Measurements from ENCODE around the gene IBA57.
A peak's percentile ranks its signal among the peaks of the same experiment; 100 is the strongest.

IBA57 gene

DNA sequence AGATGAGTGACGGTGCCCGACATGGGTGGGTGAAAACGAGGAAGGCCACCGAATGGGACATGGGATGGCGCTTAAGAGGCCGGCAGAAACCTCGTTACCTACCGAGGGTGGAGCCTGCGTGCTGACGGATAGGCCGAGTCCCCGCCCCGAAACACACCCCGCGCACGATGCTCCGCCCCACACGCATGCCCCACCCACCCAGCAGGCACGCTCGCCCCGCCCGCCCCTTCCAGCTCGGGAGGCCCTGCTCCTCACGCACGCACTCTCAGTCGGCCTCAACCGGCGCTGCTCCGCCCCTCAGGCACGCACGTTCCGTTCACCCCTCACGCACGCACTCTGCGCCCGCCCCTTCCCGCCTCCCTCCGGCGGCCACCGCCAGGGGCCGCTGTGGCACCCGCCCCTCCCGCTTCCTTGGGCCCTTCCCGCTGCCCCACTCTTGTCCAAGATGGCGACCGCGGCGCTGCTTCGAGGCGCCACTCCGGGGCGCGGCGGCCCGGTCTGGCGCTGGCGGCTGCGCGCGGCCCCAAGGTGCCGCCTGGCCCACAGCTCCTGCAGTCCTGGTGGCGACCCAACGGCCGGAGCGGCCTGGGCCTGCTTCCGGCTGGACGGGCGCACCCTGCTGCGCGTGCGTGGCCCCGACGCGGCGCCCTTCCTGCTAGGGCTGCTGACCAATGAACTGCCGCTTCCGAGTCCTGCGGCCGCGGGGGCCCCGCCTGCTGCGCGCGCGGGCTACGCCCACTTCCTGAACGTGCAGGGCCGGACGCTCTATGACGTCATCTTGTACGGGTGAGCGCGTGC lies at the start of gene IBA57:
Gene IBA57, plus strand, starts transcription at position 433 of the 798 bp plus-strand sequence. Its CDS starts 13 bp downstream, at position 446.
- peak; percentile 100 for DNase-seq (ENCODE audit: low read depth)

GRCh38 chr1:228117335-228117734 lies 48.3 kb upstream of the IBA57 start:
- DNase-seq (ENCODE audit: low read depth) = no peak

- no peak for DNase-seq (ENCODE audit: low read depth)
Measured at GRCh38 chr1:228118040-228118439, 47.6 kb upstream of the IBA57 start.

DNA sequence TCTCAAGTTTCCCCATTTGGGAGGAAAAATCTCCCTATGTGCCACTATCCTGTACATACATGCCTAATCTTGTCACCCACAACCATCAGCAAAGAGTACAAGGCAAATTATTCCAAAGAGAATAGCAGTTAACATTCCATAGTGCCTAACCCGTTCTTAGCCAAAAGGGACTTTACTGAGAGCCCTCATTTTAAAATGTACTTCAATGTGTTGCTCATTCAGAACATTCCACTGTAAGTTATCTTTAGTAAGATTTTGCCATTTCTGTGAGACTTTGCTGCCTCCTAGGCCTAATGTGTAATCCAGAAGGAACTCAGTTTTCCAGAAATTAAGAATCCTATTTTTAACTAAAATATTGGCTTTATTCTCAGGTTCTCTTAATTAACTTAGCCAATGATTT lies 45.3 kb upstream of the IBA57 start:
- DNase-seq (ENCODE audit: low read depth) = no peak

DNA sequence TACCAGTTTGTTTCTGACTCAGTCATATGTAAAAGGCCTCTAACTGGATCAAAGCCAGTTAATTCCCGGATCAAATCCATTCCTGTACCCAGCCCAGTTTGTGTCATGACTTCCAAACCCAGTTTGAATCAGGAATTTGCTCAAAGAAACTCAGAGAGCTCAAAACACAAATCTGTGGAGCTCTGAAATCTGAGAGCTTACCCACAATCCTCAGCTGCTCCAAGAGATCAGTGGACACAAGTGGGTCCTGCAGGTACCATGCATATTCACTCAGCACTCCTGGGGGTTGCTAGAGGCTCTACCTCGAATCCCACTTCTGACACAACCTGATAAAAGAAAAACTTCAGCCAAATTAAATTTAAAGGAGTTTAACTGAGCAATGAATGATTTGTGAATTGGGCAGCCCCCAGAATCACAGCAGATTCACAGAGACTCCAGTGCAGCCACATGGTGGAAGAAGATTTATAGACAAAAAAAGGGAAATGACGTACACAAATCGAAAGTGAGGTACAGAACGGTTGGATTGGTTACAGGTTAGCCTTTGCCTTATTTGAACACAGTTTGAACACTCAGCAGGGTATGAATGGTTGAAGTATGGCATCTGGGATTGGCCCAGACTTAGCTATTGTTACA lies 44.6 kb upstream of the IBA57 start:
- DNase-seq (ENCODE audit: low read depth) = no peak

DNA sequence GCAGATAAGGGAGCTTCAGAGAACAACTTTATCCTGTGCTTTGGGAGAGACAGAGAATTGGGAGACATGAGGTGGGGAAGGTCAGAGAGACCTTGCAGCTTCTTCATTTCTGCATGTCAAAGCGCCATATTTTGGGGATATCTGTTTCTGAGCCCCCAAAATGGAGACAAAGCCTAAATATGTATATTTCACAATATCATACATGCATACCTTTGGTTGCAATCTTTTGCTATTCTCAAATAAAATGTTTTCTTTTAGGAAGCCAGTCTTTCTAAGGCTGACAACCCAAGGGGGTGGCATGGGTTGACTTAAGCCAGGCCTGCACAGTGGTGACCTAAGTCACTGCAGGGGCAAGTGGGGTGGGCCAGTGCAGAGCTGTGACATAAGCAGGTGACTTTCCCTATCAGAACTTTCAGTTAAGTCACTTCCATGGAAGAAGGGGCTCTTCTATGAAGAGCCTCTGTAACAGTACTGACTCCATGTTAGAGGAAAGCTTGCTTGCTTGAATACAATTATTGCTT lies 42.6 kb upstream of the IBA57 start:
- no peak for DNase-seq (ENCODE audit: low read depth)

DNA sequence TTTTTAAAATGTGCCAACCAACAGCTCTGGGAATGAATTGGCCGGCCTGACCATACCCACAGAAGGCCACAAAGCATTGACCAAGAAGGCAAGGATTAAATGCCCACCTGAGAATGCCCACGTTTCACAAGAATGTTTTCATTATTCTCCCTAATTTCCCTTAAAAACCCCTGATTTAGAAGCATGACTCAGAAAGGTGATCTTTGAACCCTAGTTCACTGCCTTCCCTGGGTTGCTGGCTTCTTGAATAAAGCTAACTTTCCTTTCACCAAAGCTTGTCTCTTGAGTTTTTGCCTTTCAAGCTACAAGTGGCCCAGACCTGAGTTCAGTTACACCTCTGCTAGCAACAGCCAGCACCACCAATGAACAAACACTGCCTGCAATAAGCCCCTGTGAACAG lies 42.1 kb upstream of the IBA57 start:
- no peak for DNase-seq (ENCODE audit: low read depth)

GRCh38 chr1:228125185-228125584 lies 40.4 kb upstream of the IBA57 start:
- DNase-seq (ENCODE audit: low read depth) = no peak

DNA sequence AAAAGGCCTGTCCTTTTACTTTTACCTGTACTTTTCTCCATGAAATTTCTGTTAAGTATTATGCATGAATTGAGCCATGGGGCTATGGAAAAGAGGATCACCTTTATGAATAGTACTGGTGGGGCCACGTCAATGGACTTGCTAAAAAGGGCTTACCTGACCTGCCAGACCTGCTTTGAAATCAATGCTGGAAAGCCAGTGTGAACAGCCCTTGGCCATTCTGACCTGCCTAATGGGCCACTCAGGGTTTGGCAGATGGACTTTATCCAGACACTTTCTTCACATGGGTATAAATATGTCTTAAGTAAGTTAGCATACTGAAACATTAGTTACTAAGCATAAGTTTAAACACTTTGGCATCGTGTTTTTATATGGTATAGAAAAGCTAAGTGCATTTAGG lies 33.8 kb upstream of the IBA57 start:
- DNase-seq (ENCODE audit: low read depth) = no peak

- no peak for DNase-seq (ENCODE audit: low read depth)
Measured at GRCh38 chr1:228134591-228134990, 31.0 kb upstream of the IBA57 start.

- DNase-seq (ENCODE audit: low read depth) = no peak
Measured at GRCh38 chr1:228136901-228137300, 28.7 kb upstream of the IBA57 start.

GRCh38 chr1:228139406-228139930 lies 26.1 kb upstream of the IBA57 start:
- no peak for DNase-seq (ENCODE audit: low read depth)

GRCh38 chr1:228139931-228140723 lies 25.5 kb upstream of the IBA57 start, which contains the start of gene GUK1:
GUK1 (plus strand) TSS chr1:228140279; CDS start chr1:228140303, 24 bp downstream.
- DNase-seq (ENCODE audit: low read depth) = peak; percentile 100

DNA sequence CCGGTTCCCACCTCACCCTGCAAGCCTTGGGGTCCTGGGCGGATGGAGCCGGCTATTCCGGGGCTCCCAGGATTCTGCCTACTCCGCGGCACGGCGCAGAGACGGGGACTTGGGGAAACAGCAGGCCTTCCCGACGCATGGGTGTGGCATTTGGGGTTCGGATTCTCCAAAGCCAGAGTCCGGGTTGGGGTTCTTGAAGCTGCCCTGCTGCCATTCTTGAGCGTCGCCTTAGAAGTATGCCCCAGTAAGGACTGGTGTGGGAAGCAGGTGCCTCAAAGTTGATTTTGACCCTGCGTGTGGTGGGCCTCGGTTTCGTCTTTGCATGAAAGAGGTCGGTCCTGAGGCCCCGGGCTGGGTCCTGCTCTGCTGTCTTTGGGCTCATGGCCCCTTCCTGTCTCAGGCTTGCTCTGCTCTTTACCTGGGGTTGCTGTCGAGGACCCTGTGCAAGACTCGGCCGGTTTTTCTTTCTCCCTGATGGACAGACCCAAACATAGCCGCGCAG lies 24.8 kb upstream of the IBA57 start:
- DNase-seq (ENCODE audit: low read depth) = no peak

DNA sequence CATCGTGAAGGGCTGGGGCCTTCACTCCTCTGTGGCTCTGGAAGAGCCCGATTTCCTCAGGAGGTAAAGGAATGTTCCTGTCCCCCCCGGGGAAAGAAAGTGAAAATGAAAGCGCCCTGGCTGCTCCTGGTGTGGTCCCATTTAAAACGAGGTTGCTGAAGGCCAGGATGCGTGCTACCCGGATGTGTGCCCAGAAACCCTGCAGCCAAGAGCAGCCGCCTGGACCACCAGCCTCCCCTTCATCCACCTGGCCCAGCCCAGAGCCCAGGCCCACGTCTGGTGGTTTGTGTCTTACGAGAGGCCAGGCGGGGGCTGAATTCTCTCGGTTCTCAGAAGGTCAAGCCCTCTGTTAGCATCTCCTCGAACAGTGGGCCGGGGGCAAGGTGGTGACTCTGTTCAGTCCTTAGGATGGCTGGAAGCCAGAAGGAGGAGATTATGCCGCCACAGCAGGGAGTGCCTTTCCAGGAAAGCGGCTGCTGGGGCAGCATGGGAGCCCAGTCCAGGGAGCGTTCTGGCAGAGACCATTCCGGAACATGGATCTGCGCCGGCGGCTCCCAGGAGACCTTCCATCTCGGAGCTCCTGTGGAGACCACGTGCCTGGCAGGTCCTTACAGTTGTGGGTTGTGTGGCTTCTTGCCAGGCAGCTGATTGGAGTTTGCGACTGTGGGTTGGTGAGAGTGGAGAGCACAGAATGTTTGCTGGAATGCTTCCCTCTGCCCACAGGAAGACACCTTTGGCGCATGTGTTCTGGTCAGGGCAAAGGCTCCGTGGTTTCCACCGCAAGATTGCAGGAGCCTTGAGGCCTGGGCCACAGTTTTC lies 24.2 kb upstream of the IBA57 start:
- no peak for DNase-seq (ENCODE audit: low read depth)

GRCh38 chr1:228142155-228142691 lies 23.4 kb upstream of the IBA57 start:
- no peak for DNase-seq (ENCODE audit: low read depth)

- DNase-seq (ENCODE audit: low read depth) = no peak
Measured at GRCh38 chr1:228142701-228143136, 22.9 kb upstream of the IBA57 start.

- no peak for DNase-seq (ENCODE audit: low read depth)
Measured at GRCh38 chr1:228143480-228144192, 22.0 kb upstream of the IBA57 start.

DNA sequence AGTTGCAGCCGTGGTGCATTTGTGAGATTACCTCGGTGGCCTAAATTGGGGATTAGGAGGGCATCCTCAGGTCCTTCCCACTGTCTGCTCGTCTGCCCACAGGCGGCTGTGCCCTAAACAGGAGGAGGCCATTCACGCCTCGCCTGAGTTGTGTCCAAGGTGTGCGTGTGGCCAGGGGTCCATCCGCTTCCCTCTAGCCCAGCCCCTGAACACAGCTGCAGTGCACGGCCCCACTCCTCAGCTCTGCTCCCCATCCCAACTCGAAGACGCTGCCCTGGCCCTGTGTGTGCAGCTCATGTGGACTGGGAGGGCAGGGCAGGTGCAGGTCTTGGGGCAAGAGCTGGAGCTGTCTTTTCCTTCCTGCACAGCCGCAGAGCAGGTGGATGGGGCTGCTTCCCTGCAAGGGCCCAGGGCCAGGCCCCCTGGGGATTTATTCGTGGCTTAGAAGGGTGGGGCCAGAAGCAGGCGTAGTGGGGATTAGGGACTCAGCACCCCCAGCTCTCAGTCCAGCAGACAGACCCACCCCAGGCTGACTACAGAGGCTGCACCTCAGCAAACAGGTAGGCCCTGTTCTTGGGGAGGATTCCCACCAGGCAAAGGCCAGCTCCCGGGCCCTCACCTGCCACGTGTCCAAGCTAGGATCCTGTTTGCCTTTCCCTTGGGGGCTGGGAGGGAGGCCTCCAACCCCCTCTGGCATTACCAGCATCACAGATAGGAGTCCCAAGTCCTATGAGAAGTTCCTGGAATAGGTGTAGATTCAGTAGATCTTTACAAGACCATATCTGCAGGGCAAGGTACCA lies 21.2 kb upstream of the IBA57 start:
- DNase-seq (ENCODE audit: low read depth) = no peak
